HFFc6 (cell line): ENCODE data around the gene SRCIN1. TPM values are rescaled to one million over a fixed set of nuclear protein-coding genes. Genes with fewer than 3 reads are reported as not detected.

Experiments
- DNase-seq: peaks from one replicate; pipeline ENCODE4 v3.0.0-alpha.2; 2018
- H3K27ac Mint-ChIP-seq: 2 replicates; pipeline ENCODE4 v1.8.0; 2020; ENCODE audit warnings: mild to moderate bottlenecking, mixed read lengths
- H3K27me3 Mint-ChIP-seq: 2 replicates; pipeline ENCODE4 v1.8.0; 2021; ENCODE audit warnings: mild to moderate bottlenecking, moderate library complexity, mixed read lengths; ENCODE audit not compliant: insufficient read depth
- H3K36me3 Mint-ChIP-seq: 2 replicates; pipeline ENCODE4 v1.8.0; 2021; ENCODE audit warnings: low read depth, mixed read lengths
- H3K4me1 Mint-ChIP-seq: 2 replicates; pipeline ENCODE4 v1.8.0; 2020; ENCODE audit warnings: low read depth, mixed read lengths
- H3K4me3 Mint-ChIP-seq: 2 replicates; pipeline ENCODE4 v1.8.0; 2020; ENCODE audit warnings: mild to moderate bottlenecking, moderate library complexity, mixed read lengths
- H3K9me3 Mint-ChIP-seq: 2 replicates; pipeline ENCODE4 v1.8.0; 2020; ENCODE audit warnings: mild to moderate bottlenecking, mixed read lengths
- CTCF ChIP-seq: fragments of 200-600 bp; sonication (generic); IDR thresholded peaks from 2 replicates; pipeline ENCODE4 v1.5.0; 2021; ENCODE audit warnings: antibody characterized with exemption, mild to moderate bottlenecking
- total RNA-seq, 6 experiments: library from RNA; stranded (reverse); fragmentation: NEBNext Ultra II Directional; extraction: Animal tissue kit (Norgen Biotek cat#: 25700); gene quantifications; 2 replicates in 1 of 6; 3 replicates in 5 of 6; pipeline ENCODE4 v1.2.3, GENCODE V29; 2021

Gene SRCIN1
- total RNA-seq, 6 experiments from 2014 or later: not detected

DNA sequence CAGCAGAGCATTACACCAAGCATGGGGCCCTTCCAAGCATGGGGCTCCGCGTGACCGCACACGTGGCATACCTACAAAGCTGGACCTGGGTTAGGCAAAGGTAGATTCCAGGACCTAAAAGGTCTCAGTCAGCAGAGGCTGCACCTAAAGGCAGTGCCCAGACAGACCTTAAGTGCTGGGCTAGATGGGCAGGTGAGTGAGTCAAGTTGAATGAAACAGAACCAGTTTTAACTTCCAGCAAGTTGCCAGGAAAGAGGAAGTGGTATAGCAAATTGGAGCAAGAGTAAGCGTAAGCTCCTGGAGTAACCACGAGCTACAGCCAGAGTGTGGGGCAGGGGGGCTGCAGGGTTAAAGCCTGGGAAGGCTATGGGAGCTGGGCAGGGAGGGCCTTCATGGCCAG, 49.5 kb downstream of the SRCIN1 start:
- no peak for DNase-seq
- no peak overlapping the region for H3K27ac Mint-ChIP-seq
- no peaks in the 10 kb centered on the region for H3K9me3 Mint-ChIP-seq
- peaks cover 15% of the 10 kb centered on the region for H3K4me1 Mint-ChIP-seq
- no peak overlapping the region for H3K4me3 Mint-ChIP-seq
- no peak for TF ChIP-seq CTCF
- peaks cover 33% of the 10 kb centered on the region for H3K27me3 Mint-ChIP-seq
- no peaks in the 10 kb centered on the region for H3K36me3 Mint-ChIP-seq

DNA sequence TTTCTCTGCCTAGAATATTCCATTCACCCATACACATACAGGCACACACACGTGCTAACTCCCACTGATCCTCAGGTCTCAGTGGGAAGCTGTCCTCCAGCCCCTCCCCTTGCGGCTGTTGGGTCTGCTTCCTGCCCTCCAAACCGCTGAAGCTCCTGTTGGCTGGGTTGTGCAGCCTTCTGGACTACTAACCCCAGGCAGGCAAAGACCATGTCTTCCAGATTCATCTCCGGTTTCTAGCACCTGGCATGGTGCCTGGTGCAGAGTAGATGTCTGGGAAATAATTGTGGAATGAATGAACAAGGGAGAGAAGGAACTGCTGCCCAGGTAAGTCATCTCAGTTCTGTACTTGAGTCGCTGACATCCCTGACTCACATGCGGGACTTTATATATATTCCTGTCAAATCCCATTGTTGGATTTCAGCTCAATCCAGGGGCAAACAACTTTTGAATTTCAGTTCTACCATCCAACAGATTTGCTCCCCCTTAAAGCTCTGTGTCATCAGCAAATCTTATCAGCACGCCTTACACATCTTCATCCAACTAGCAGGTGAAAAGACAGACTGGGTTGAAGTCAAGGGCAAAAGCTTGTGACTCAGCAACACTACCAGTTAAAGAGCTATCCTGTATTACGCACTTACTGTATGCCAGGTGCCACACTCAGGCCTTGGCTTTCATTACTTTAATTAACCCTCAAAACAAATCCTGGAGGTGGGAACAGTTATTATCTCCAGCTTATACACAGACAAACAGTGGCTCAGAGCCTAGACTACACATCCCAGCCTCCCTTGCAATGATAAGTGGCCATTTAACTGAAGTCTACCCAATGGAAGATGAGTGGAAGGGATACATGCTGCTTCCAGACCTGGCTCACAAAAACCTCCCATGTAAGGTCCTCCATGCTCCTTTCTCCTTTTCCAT, 51.1 kb downstream of the SRCIN1 start:
- peaks cover 22% of the 10 kb centered on the region for H3K27me3 Mint-ChIP-seq

GRCh38 chr17:38552343-38552742, 53.4 kb downstream of the SRCIN1 start:
- no peak for TF ChIP-seq CTCF
- Mint-ChIP-seq H3K36me3 (no peaks in the 10 kb centered on the region), H3K9me3 (no peaks in the 10 kb centered on the region), H3K27ac (no peak overlapping the region), H3K4me1 (peaks cover 15% of the 10 kb centered on the region), H3K4me3 (no peak overlapping the region), H3K27me3 (peaks cover 27% of the 10 kb centered on the region)
- no peak for DNase-seq

More for the DNA sequence above, 51.1 kb downstream of the SRCIN1 start:
- TF ChIP-seq CTCF: no peak
- Mint-ChIP-seq H3K27ac (no peak overlapping the region), H3K4me1 (peaks cover 21% of the 10 kb centered on the region), H3K9me3 (no peaks in the 10 kb centered on the region), H3K4me3 (no peak overlapping the region), H3K36me3 (no peaks in the 10 kb centered on the region)
- DNase-seq: no peak

DNA sequence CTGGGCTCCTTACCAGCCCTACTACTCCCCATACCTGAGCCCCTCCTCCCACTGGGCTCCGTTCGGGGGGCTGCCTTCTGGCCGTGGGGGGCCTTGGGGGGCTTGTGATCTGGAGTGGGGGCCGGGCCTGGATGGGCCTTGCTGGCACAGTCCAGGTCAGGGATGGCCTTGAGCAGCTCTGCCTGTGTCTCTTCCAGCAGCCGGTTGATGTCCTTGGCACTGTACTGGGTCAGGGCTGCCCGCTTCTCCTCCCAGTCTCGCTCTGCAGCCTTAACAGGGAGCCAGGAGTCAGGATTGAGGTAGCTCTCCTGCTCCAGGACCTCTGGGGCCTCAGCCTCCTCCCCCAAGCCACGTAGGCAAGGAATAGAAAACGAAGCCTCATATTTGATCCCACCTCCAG, 54.6 kb downstream of the SRCIN1 start:
- DNase-seq: no peak
- Mint-ChIP-seq H3K4me3 (no peak overlapping the region), H3K27me3 (peaks cover 34% of the 10 kb centered on the region), H3K27ac (no peak overlapping the region), H3K36me3 (no peaks in the 10 kb centered on the region), H3K4me1 (peaks cover 15% of the 10 kb centered on the region), H3K9me3 (no peaks in the 10 kb centered on the region)
- TF ChIP-seq CTCF: no peak

DNA sequence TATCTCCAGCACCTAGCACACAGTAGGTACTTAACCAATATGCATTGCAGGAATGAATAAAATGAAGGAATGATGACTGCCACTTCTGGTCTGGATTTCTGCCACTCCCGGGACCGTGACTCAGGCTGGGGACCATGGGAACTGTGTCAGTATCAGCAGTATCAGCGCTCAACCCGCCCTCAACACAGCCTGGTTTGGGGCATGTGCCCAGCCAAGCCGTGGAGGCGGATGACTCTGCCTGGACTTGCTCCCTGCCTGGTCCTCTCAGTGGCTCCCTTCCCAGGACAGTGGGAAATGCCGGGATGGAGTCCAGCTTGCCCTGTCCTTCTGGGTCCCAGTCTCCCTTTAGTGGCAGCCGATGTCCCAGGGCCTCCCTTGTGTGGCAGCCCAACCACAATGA, 55.1 kb downstream of the SRCIN1 start:
- Mint-ChIP-seq H3K36me3 (no peaks in the 10 kb centered on the region), H3K4me3 (no peak overlapping the region), H3K27me3 (peaks cover 34% of the 10 kb centered on the region), H3K27ac (peak overlapping the region; percentile 6; the same call in 1 of the 2 replicates), H3K9me3 (no peaks in the 10 kb centered on the region), H3K4me1 (peaks cover 15% of the 10 kb centered on the region)
- peak; percentile 75 for DNase-seq
- TF ChIP-seq CTCF: no peak
